ENCODE results near the gene PEX7. TPM values are rescaled to one million over a fixed set of nuclear protein-coding genes. Genes with fewer than 3 reads are reported as not detected.

Gene PEX7
- total and polyA plus RNA-seq, 8 donors, result 2.7 to 38.5 (median 14.6) TPM; not detected in 1

GRCh38 chr6:136862662-136863061 is 40.3 kb downstream of the PEX7 start:
- 95 to 100% (median 98%) methylated on average over 1 of the region's 1 CpG for WGBS, 5 donors
- no peak for TF ChIP-seq POLR2AphosphoS5 (IDR thresholded peaks at IDR 0.05)
- no peak for TF ChIP-seq CTCF (IDR thresholded peaks at IDR 0.05)
- Histone ChIP-seq H3K27ac (no peak overlapping the region), H3K27me3 (no peaks in the 10 kb centered on the region), H3K4me3 (no peak overlapping the region), H3K9me3 (no peaks in the 10 kb centered on the region), H3K36me3 (no peaks in the 10 kb centered on the region), H3K4me1 (peaks cover 0 to 8% (median 0%) of the 10 kb centered on the region in 4 donors)
- DNase-seq, result no peak
- intact Hi-C loops (cut with DNase I; ENCODE audit: low total_unique reads), result no loop called here

GRCh38 chr6:136863752-136864151 is 41.4 kb downstream of the PEX7 start:
- no peak overlapping the region for H3K4me3 ChIP-seq
- no peak for TF ChIP-seq EP300 (IDR thresholded peaks at IDR 0.05)
- TF ChIP-seq POLR2AphosphoS5 (IDR thresholded peaks at IDR 0.05), result no peak
- no peak for TF ChIP-seq CTCF (IDR thresholded peaks at IDR 0.05)
- TF ChIP-seq POLR2A (IDR thresholded peaks at IDR 0.05), result no peak
- peaks cover 0 to 8% (median 2%) of the 10 kb centered on the region in 4 donors for H3K4me1 ChIP-seq
- no peak for DNase-seq
- no peaks in the 10 kb centered on the region for H3K9me3 ChIP-seq
- WGBS, 5 donors, result 78 to 91% (median 78%) methylated on average over 5 of the region's 5 CpGs
- H3K27me3 ChIP-seq, result no peaks in the 10 kb centered on the region
- intact Hi-C loops (cut with DNase I; ENCODE audit: low total_unique reads), result no loop called here
- no peaks in the 10 kb centered on the region for H3K36me3 ChIP-seq
- no peak overlapping the region for H3K27ac ChIP-seq

- no peaks in the 10 kb centered on the region for H3K36me3 ChIP-seq
- intact Hi-C loops (cut with DNase I; ENCODE audit: low total_unique reads), result no loop called here
- 95 to 98% (median 96%) methylated on average over 4 of the region's 4 CpGs for WGBS, 5 donors
- H3K9me3 ChIP-seq, result no peaks in the 10 kb centered on the region
- no peak overlapping the region for H3K27ac ChIP-seq
- DNase-seq, result no peak
- H3K4me3 ChIP-seq, result no peak overlapping the region
- peaks cover 0 to 8% (median 4%) of the 10 kb centered on the region in 4 donors for H3K4me1 ChIP-seq
- no peak for TF ChIP-seq POLR2AphosphoS5 (IDR thresholded peaks at IDR 0.05)
- TF ChIP-seq EP300 (IDR thresholded peaks at IDR 0.05), result no peak
- TF ChIP-seq CTCF (IDR thresholded peaks at IDR 0.05), result no peak
- no peaks in the 10 kb centered on the region for H3K27me3 ChIP-seq
Observed at GRCh38 chr6:136864676-136865075, 42.3 kb downstream of the PEX7 start.

GRCh38 chr6:136866872-136867416 is 44.6 kb downstream of the PEX7 start:
- peaks cover 0 to 17% (median 14%) of the 10 kb centered on the region in 4 donors for H3K36me3 ChIP-seq
- no peak for DNase-seq
- TF ChIP-seq POLR2AphosphoS5 (IDR thresholded peaks at IDR 0.05) (no peak), CTCF (IDR thresholded peaks at IDR 0.05) (no peak), POLR2A (IDR thresholded peaks at IDR 0.05) (no peak), EP300 (IDR thresholded peaks at IDR 0.05) (no peak)
- H3K9me3 ChIP-seq, result no peaks in the 10 kb centered on the region
- WGBS, 5 donors, result 73 to 83% (median 79%) methylated on average over 4 of the region's 4 CpGs
- H3K27me3 ChIP-seq, result no peaks in the 10 kb centered on the region
- no peak overlapping the region for H3K4me3 ChIP-seq
- intact Hi-C loops (cut with DNase I; ENCODE audit: low total_unique reads), result no loop called here
- H3K4me1 ChIP-seq, result peaks cover 0 to 8% (median 4%) of the 10 kb centered on the region in 4 donors
- no peak overlapping the region for H3K27ac ChIP-seq

All from stomach (tissue), 9 donors.